H4 (cell line): Measurements from ENCODE around the gene IMPA2. TPM values are rescaled to one million over a fixed set of nuclear protein-coding genes. Genes with fewer than 3 reads are reported as not detected.
"Not testable (repeated sequence)": the region's sequence is repeated elsewhere in the genome, so short reads cannot be mapped to it uniquely, and the experiment has no call there.

ENCODE experiments used
- DNase-seq: peaks from one replicate; pipeline ENCODE4 v3.0.0-alpha.2; 2015; ENCODE audit warnings: low spot score
- total RNA-seq: library from RNA; depleted of rRNA; stranded (reverse); fragments of >200 nt; shearing (Covaris generic); gene quantifications from 2 replicates; pipeline ENCODE4 v1.2.3, GENCODE V29; 2014

Gene IMPA2
- total RNA-seq, 1 experiment from 2014 or later, result 38.9 TPM

DNA sequence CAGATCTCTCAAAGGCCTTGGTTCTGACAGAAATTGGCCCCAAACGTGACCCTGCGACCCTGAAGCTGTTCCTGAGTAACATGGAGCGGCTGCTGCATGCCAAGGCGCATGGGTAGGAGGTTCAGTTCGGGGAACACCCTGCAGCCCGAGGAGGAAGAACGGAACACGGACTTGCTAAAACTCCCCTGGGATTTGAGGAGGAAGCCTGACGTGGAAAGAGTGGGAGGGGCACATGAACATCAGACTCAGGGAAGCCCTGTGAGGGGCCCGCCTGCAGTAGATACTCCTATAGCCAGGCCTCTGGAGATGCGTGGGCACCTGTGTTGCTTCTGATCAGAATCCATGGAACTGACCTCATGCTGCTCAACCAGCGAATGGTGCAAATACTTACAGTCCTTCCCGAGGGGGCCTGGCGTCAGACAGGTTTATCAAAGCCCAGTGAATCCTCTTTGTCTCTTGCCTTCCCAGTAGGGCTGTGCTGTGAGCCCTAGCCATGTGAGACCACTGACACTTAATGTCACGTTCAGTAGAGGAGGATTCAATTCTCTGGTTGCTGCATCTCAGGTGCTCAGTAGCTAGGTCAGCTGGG lies 46.8 kb downstream of the IMPA2 start:
- DNase-seq, result no peak

GRCh38 chr18:12028674-12029073 lies 47.4 kb downstream of the IMPA2 start:
- DNase-seq, result no peak

DNA sequence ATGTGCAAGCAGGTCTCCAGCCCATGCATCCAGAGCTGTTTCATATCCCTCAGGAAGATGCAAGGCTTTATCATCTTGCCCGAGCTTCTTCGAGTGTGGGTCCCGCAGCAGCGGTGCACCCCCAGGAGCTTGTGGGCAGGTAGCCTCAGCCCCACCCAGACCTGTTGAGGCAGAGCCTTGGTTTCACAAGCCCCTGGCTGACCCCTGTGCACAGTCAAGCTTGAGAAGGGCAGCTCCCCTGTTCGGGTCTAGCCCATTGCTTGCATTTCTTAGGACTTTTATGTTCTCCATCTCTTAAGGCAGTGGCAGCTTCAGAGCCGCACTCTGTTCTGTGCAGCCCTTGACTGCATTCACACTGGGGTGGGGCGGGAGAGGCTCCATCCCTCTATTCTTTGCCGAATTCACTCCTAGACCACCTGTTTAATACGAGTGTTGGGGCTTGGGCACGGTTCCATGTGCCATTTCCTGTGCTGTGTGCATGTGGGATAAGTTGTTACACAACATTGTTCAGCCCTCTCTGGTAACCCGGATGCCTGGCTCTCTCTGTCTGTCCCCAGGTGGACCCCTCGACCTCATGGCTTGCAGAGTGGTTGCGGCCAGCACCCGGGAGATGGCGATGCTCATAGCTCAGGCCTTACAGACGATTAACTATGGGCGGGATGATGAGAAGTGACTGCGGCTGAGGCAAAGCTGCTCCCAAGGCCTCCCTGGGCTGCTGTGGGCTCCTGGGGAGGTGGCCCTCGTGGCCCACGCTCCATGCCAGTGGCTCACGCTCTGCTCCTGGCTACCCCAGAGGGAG lies 48.7 kb downstream of the IMPA2 start:
- no peak for DNase-seq

- no peak for DNase-seq
Observed at GRCh38 chr18:12030670-12031069, 49.4 kb downstream of the IMPA2 start.

GRCh38 chr18:12031181-12031580 lies 49.9 kb downstream of the IMPA2 start:
- DNase-seq, result no peak

- no peak for DNase-seq
Observed at GRCh38 chr18:12031846-12032245, 50.5 kb downstream of the IMPA2 start.

DNA sequence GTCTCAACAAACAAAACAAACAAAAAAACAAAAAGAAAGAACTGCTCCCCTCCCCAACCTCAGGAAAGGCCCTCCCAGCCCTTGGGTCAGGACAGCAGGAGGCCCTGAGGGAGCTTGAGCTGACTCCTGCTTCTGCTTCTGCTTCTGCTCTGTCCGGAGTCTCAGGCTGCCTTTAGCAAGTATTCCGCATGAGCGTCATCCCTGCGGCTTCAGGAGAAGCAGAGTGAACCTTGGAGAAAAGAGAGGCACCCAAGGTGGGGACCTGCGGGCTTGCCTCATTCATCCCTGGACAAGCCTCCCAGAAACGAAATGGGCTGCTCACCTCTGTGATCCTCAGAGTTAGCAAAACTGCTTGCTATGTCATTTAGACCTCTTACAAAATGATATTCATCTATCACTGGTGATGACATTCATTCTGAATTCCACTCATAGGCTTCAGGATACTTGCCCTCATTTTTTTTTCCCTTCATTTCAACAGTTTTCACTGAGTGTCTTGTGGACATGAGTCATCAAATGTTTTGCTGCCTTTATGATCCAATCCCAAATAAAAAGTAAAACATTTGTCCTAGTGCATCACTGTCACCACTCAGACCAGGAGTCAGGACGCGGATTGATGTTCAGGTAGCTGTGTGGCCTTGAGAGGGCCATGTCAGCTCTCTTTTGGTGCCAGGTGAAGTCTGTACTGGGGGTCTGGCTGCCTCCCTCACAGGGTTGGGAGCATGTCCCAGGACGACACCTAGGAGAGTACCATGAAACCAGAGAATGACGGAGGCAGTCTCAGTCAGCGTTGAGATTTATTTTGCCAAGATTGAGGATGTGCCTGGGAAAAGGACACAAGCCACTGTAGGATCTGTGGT lies 51.7 kb downstream of the IMPA2 start:
- no peak for DNase-seq

DNA sequence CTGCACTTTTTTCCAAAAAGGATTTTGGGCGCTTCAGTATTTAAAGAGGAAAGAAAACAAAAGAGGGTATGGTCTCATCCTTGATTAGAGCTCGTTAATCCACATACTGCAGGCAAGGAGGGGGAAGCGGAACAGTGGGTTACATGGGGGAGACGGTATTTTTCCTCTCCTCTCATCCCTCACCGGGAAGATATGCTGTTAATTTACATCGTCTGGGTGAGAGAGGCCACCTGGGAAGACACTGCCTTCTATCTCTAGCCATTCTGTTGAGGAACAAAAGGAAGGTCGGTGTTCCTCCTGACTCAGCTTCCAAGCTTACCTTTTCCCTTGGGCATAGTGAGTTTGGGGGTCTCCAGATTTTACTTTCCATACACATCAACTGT lies 52.3 kb downstream of the IMPA2 start:
- DNase-seq, result no peak

DNA sequence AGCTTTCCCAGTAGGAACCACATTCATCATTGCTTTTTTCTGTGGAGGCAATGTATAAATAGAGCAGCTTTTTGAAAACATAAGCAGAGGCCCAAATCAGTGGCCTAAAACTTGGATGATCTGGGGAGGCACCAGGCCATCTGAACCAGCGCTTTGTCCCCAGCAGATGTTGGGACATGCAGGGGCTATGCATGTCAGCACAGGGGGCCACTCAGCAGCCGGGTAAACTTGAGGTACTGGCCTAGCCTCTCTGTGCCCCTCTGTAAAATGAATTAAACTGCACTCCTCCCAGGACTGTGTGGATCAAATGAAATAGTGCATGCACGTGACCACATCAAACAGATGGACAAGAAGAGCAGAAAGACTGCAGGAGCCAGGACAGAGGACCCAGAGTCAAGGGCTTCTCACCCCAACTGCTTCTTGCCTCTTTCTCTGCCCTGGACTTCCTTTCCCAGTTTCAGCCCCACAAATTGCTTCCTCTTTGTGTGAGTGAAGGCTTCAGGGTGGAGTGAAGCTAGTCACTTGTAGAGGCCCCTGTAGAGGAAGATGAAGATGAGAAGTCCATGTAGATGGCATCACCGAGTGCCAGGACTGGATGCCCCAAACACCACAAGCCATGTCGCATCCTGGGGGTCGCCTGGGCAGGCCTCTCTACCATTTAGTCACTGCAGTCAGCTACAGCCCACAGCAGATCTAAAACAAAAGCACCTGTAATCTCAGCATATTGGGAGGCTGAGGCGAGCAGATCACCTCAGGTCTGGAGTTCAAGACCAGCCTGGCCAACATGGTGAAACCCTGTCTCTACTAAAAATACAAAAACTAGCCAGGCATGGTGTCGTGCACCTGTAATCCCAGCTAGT lies 53.2 kb downstream of the IMPA2 start:
- DNase-seq, result no peak

DNA sequence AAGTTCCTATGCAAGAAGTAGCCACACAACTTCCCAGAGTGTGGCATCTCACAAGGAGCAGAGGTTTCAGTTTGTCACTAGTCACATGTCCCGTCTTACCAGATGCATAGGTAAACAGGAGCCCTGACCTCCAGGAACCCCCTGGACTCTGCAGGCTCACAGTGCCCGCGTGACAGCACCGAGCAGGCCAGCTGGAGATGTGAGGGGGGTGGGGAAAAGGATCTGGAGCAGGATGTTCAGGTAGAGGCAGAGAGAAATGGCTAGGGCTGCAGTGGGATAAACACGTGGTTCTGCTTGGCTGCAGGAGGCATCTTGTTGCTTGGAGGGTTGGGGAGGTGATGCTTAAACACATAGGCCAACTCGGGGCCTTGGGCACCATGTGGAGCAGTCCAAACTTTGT lies 54.2 kb downstream of the IMPA2 start:
- no peak for DNase-seq

DNA sequence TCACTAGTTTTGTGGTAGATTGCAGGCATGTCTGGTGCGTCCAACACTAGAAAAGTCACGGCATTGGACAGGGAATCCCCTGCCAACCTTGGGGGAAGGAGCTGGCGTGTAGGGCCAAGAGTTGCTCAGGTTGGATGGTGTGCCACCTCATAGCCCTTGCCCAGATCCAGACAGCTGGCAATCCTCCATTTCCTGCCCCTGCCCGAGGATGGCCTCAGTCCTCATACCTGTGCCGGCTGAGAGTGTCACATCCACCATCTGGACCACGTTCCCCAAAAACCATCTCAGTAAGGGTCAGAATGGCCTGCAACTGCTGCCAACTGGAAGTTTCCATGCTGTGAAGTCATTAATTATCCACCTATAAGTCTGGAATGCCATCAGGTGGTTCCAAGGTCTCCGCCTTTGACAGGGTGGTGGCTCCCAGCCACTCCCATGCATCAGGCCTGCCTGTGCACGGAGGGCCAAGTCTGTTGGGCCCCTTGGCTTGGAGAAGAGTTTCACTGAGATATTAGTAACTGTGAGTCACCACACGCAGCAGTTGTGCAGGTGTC lies 55.0 kb downstream of the IMPA2 start:
- DNase-seq, result no peak

DNA sequence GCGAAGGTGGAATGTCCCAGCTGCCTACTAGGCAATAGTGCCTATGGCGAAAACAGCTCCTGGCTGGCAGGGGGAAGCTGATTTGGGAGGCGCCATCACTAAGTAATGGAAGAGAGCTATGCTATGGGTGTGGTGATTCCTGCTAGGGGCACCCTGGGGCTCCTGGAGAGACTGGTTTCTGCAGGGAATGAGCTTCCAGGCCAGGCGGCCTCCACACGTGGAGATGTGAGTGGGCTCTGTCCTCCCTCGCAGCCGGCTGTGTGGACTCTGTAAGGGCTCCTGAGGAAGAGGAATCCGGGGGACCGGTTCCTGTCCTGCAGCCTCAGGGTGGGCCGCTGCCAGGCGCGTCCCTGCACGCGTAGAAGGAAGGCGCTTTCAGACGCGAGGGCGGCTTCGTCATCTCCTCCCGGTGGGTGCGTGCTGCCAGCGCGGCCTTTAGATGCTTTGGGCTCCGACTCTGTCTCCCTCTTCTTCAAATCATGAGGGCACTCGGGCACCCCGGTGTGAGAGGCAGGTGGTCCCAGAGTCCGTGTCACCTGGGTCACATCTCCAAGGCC lies 56.9 kb downstream of the IMPA2 start:
- DNase-seq, result no peak

- DNase-seq, result peak; percentile 55
Observed at GRCh38 chr18:12038639-12039539, 57.6 kb downstream of the IMPA2 start.

GRCh38 chr18:12039540-12039930 lies 58.2 kb downstream of the IMPA2 start:
- DNase-seq, result not testable (repeated sequence)

GRCh38 chr18:12041561-12041960 lies 60.3 kb downstream of the IMPA2 start:
- DNase-seq, result peak; percentile 90

GRCh38 chr18:12043811-12044210 lies 62.5 kb downstream of the IMPA2 start:
- no peak for DNase-seq

- DNase-seq, result no peak
Observed at GRCh38 chr18:12044591-12044990, 63.3 kb downstream of the IMPA2 start.

DNA sequence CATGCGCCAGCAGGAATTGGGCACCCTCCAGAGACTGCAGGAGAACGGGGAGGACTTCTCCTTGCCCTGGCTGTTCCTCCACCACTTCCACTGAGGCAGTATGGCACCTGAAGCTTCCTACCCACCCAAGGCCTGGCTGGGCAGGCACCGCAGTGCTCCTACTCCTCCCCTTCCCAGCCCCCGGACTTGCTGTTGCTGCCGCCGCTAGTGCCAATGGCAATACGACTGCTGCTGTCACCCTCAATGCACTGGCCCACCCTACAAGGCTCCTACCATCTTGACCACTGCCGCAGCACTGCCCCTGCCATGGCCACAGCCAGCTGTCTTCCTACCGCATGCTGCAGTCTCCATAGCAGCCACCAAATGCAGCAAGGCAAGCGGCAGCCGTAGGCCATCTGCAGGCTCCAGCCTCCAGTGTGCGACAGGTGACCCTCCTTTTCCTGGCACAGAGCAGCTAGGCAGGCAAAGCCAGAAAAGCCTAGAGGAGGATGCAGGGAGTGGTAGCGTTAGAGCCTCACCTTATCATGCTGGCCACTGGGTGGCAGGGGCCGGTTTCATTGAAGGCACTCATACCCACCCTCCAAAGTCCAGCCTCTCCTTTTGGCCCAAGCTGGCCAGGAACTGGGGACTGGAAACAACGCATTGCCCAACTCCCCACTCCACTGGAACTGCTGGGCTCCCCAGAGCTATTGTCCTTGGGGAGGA lies 64.9 kb downstream of the IMPA2 start:
- DNase-seq, result no peak

DNA sequence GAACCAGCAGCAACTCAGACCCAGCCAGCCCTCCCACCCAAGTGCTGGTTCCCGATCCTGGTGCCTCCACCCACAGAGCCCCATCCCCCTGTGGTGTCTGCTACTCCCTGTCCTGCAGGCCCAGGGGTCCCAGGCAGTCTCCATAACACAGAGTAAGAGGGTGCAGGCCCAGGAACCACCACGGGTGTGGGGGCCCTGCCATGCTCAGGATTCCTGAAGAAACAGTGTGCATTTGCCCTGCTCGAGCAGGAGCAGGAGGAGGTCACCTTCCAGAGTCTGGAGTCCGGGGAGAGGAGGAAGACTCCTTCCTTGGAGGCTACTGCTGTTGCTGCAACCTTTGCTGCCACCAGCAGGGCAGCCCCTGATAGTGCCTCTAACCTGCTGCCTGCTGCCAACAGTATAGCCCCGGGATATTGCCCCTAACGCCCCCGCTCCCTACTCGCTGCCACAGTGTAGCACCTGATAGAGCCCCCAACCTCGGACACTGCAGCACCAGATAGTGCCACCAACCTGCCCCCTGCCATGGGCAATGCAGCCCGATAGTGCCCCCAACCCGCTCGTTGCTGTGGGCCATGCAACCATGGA lies 65.5 kb downstream of the IMPA2 start:
- no peak for DNase-seq
